ENCODE data around the gene RMDN3. TPM values are rescaled to one million over a fixed set of nuclear protein-coding genes. Genes with fewer than 3 reads are reported as not detected.

RMDN3 gene
- total and polyA plus RNA-seq, 2 of the 13 experiments (the other 11 are each of a cell fraction or from before 2014, with no cell fraction given), result 16.8 to 19.5 TPM

DNA sequence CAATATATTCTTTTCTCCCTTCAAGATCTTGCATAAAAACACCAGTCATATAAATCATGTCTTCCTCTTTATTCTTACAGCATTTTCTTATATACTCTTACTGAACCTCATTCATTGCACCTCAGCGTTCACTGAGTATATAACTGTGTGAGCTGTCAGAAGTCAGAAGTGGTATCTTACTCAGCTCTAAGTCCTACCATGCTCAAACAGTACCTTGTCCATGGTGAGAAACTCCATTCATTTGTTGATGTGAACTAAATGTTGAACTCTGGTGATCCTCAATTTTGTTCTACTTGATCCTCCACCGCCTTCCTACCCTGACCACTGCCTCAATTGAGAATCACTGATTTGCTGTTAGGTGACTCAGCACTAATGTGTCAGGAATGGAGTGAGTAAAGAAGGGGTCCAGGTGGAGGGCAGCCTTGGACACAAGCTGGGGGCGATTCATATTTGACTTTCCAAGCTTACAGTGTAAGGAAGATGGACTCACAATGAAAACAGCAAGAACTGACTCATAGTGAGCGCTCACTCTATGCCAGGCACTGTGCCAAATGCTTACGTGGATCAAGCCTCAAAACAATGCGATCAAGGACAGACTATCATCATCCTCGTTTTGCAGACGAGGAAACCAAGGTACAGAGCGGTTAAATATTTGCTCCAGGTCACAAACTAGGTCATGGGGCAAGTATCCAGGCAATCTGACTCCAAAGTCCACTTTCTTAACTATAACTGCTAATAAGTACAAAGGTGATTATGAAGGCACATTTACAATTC is 38.3 kb upstream of the RMDN3 start (continued):
- TF ChIP-seq, protein P1, sequence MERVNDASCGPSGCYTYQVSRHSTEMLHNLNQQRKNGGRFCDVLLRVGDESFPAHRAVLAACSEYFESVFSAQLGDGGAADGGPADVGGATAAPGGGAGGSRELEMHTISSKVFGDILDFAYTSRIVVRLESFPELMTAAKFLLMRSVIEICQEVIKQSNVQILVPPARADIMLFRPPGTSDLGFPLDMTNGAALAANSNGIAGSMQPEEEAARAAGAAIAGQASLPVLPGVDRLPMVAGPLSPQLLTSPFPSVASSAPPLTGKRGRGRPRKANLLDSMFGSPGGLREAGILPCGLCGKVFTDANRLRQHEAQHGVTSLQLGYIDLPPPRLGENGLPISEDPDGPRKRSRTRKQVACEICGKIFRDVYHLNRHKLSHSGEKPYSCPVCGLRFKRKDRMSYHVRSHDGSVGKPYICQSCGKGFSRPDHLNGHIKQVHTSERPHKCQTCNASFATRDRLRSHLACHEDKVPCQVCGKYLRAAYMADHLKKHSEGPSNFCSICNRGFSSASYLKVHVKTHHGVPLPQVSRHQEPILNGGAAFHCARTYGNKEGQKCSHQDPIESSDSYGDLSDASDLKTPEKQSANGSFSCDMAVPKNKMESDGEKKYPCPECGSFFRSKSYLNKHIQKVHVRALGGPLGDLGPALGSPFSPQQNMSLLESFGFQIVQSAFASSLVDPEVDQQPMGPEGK (CRISPR knock-in tag; IDR thresholded peaks at IDR 0.05), result 0 out of 2 replicates have a peak, but pooled peaks have one; percentile 32
- TF ChIP-seq RELA (CRISPR knock-in tag; IDR thresholded peaks at IDR 0.05) (no peak), MAFF (IDR thresholded peaks at IDR 0.05; ENCODE audit: low read depth, low read length) (peak; percentile 71), CCAR2 (optimal IDR thresholded peaks at IDR 0.05; ENCODE audit: low read depth, low read length) (no peak), ZSCAN22 (CRISPR knock-in tag; IDR thresholded peaks at IDR 0.05) (no peak), ZNF225 (CRISPR knock-in tag; IDR thresholded peaks at IDR 0.05) (no peak), KLF11 (CRISPR knock-in tag; IDR thresholded peaks at IDR 0.05) (peak; percentile 28; the same call in 1 of the 2 replicates), HMG20A (CRISPR knock-in tag; IDR thresholded peaks at IDR 0.05; ENCODE audit: borderline replicate concordance) (peak; percentile 70; the same call in 1 of the 2 replicates), ZSCAN9 (CRISPR knock-in tag; IDR thresholded peaks at IDR 0.05; ENCODE audit: borderline replicate concordance) (no peak), KLF15 (CRISPR knock-in tag; IDR thresholded peaks at IDR 0.05; ENCODE audit: borderline replicate concordance) (no peak)
- TF ChIP-seq, protein P2, sequence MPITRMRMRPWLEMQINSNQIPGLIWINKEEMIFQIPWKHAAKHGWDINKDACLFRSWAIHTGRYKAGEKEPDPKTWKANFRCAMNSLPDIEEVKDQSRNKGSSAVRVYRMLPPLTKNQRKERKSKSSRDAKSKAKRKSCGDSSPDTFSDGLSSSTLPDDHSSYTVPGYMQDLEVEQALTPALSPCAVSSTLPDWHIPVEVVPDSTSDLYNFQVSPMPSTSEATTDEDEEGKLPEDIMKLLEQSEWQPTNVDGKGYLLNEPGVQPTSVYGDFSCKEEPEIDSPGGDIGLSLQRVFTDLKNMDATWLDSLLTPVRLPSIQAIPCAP (CRISPR knock-in tag; IDR thresholded peaks at IDR 0.05; ENCODE audit: low read depth), result no peak
- TF ChIP-seq, protein P3, sequence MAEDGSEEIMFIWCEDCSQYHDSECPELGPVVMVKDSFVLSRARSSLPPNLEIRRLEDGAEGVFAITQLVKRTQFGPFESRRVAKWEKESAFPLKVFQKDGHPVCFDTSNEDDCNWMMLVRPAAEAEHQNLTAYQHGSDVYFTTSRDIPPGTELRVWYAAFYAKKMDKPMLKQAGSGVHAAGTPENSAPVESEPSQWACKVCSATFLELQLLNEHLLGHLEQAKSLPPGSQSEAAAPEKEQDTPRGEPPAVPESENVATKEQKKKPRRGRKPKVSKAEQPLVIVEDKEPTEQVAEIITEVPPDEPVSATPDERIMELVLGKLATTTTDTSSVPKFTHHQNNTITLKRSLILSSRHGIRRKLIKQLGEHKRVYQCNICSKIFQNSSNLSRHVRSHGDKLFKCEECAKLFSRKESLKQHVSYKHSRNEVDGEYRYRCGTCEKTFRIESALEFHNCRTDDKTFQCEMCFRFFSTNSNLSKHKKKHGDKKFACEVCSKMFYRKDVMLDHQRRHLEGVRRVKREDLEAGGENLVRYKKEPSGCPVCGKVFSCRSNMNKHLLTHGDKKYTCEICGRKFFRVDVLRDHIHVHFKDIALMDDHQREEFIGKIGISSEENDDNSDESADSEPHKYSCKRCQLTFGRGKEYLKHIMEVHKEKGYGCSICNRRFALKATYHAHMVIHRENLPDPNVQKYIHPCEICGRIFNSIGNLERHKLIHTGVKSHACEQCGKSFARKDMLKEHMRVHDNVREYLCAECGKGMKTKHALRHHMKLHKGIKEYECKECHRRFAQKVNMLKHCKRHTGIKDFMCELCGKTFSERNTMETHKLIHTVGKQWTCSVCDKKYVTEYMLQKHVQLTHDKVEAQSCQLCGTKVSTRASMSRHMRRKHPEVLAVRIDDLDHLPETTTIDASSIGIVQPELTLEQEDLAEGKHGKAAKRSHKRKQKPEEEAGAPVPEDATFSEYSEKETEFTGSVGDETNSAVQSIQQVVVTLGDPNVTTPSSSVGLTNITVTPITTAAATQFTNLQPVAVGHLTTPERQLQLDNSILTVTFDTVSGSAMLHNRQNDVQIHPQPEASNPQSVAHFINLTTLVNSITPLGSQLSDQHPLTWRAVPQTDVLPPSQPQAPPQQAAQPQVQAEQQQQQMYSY (CRISPR knock-in tag; IDR thresholded peaks at IDR 0.05), result no peak
- TF ChIP-seq, protein P4, sequence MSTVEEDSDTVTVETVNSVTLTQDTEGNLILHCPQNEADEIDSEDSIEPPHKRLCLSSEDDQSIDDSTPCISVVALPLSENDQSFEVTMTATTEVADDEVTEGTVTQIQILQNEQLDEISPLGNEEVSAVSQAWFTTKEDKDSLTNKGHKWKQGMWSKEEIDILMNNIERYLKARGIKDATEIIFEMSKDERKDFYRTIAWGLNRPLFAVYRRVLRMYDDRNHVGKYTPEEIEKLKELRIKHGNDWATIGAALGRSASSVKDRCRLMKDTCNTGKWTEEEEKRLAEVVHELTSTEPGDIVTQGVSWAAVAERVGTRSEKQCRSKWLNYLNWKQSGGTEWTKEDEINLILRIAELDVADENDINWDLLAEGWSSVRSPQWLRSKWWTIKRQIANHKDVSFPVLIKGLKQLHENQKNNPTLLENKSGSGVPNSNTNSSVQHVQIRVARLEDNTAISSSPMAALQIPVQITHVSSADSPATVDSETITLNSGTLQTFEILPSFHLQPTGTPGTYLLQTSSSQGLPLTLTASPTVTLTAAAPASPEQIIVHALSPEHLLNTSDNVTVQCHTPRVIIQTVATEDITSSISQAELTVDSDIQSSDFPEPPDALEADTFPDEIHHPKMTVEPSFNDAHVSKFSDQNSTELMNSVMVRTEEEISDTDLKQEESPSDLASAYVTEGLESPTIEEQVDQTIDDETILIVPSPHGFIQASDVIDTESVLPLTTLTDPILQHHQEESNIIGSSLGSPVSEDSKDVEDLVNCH (CRISPR knock-in tag; IDR thresholded peaks at IDR 0.05), result no peak
- TF ChIP-seq, protein P5, sequence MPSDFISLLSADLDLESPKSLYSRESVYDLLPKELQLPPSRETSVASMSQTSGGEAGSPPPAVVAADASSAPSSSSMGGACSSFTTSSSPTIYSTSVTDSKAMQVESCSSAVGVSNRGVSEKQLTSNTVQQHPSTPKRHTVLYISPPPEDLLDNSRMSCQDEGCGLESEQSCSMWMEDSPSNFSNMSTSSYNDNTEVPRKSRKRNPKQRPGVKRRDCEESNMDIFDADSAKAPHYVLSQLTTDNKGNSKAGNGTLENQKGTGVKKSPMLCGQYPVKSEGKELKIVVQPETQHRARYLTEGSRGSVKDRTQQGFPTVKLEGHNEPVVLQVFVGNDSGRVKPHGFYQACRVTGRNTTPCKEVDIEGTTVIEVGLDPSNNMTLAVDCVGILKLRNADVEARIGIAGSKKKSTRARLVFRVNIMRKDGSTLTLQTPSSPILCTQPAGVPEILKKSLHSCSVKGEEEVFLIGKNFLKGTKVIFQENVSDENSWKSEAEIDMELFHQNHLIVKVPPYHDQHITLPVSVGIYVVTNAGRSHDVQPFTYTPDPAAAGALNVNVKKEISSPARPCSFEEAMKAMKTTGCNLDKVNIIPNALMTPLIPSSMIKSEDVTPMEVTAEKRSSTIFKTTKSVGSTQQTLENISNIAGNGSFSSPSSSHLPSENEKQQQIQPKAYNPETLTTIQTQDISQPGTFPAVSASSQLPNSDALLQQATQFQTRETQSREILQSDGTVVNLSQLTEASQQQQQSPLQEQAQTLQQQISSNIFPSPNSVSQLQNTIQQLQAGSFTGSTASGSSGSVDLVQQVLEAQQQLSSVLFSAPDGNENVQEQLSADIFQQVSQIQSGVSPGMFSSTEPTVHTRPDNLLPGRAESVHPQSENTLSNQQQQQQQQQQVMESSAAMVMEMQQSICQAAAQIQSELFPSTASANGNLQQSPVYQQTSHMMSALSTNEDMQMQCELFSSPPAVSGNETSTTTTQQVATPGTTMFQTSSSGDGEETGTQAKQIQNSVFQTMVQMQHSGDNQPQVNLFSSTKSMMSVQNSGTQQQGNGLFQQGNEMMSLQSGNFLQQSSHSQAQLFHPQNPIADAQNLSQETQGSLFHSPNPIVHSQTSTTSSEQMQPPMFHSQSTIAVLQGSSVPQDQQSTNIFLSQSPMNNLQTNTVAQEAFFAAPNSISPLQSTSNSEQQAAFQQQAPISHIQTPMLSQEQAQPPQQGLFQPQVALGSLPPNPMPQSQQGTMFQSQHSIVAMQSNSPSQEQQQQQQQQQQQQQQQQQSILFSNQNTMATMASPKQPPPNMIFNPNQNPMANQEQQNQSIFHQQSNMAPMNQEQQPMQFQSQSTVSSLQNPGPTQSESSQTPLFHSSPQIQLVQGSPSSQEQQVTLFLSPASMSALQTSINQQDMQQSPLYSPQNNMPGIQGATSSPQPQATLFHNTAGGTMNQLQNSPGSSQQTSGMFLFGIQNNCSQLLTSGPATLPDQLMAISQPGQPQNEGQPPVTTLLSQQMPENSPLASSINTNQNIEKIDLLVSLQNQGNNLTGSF (CRISPR knock-in tag; IDR thresholded peaks at IDR 0.05), result no peak

All from HepG2 (cell line).